ENCODE data around the gene LRSAM1.
"Not testable (repeated sequence)": the region's sequence is repeated elsewhere in the genome, so short reads cannot be mapped to it uniquely, and the experiment has no call there.

The LRSAM1 gene

DNA sequence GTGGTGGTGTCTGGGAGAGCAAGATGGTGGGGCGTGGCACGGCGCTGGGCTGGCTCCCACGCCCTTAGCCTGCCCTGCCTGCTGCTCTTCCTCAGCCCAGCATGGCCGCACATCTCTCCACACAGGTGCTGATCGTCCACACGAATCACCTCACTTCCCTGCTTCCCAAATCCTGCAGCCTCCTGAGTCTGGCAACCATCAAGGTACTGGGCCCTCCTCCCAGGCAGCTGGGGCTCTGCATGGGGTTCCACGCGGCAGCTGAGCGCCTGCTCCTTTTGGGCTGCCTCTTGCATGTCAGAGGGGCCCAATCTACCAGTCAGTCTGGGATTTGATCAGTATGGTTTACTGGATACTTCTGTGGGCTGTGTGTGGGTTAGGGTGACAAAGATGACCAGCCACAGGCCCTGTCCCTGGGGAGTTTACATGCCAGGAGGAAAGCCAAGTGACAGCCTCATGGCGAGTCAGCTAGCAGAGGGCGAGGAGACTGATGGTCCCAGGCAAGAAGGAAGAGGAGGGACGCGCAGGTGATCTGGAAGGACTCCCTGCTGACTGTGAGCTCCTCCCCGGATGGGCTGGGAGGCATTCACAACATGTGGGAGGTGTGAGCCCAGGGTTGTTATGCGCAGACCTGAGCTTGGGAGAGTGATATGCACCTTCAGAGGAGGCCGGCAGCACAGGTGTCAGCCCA is 6.0 kb downstream of the LRSAM1 start:
- no peak for DNase-seq (ENCODE audit: low read depth)

DNA sequence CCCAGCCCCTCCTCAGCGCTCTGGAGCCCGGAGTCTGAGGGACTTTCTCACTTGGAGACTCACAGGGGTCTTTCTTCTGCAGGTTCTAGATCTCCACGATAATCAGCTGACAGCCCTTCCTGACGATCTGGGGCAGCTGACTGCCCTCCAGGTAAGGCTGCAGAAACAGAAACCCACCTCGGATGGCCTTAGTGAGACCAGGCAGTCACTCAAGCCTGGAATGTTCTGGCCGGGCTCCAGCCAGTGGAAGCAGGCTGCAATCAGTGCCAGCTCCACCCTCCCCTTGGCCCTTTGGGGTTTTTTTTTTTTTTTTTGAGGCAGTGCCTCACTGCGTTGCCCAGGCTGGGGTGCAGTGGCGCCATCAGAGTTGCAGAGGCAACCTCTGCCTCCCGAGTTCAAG is 7.6 kb downstream of the LRSAM1 start:
- no peak for DNase-seq (ENCODE audit: low read depth)

- DNase-seq (ENCODE audit: low read depth) = no peak
Observed at GRCh38 chr9:127463382-127463781, 12.1 kb downstream of the LRSAM1 start.

DNA sequence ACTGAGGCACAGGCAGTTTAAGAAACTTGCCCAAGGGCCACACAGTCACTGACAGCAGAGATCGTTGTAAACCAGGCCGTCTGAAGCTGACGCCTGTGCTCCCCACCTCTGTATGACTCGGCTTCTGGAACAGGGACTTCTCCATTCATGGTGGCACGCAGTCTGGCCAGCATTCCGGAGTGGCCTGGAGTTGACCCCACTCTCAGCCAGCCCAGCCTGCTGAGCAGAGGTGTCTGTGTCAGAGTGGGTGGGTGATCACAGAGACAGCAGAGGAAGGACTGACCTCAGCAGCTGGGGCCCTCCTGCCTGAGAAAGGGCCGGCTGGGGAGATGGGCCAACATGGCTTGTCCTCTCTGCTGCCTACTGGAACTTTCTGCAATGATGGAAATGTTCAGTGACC is 12.6 kb downstream of the LRSAM1 start:
- DNase-seq (ENCODE audit: low read depth) = no peak

GRCh38 chr9:127466407-127466917 is 15.2 kb downstream of the LRSAM1 start:
- DNase-seq (ENCODE audit: low read depth) = not testable (repeated sequence)

DNA sequence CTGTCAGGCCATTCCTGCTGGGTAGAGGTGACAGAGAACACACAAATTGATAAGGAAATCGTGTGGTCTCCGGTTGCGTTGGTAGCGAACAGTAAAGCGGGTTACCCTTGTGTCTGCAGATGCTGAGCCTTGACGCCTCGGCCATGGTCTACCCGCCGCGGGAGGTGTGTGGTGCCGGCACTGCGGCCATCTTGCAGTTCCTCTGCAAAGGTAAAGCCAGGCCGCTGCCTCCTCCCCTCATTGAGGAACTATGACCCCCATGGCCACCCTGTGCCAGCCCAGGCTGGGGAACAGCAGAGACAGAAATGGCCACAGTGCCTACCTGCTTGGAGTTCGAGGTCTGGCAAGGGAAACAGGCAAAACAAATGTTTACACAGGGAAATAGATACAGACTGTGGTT is 16.3 kb downstream of the LRSAM1 start:
- no peak for DNase-seq (ENCODE audit: low read depth)

- no peak for DNase-seq (ENCODE audit: low read depth)
Observed at GRCh38 chr9:127470662-127471061, 19.4 kb downstream of the LRSAM1 start.

- DNase-seq (ENCODE audit: low read depth) = no peak
Observed at GRCh38 chr9:127473501-127473900, 22.2 kb downstream of the LRSAM1 start.

- no peak for DNase-seq (ENCODE audit: low read depth)
Observed at GRCh38 chr9:127473932-127474331, 22.6 kb downstream of the LRSAM1 start.

DNA sequence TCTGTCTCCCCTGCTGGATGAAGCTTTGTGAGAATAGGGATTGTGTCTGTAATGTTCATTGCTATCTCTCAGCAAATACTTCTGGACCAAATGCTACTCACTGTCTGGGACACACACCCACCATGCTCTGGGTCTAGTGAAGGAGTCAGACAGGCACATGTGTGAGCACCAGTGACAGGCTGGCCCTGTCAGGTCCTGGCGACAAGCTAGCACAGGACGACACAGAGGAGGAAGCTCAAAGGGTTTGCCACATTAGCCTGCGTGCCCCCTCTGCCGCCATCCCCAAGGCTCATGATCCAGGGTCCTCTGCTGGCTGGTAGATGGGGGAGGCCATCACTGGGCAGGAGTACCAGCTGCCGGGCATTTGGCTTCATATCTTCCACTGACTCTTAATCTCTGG is 23.3 kb downstream of the LRSAM1 start:
- no peak for DNase-seq (ENCODE audit: low read depth)

DNA sequence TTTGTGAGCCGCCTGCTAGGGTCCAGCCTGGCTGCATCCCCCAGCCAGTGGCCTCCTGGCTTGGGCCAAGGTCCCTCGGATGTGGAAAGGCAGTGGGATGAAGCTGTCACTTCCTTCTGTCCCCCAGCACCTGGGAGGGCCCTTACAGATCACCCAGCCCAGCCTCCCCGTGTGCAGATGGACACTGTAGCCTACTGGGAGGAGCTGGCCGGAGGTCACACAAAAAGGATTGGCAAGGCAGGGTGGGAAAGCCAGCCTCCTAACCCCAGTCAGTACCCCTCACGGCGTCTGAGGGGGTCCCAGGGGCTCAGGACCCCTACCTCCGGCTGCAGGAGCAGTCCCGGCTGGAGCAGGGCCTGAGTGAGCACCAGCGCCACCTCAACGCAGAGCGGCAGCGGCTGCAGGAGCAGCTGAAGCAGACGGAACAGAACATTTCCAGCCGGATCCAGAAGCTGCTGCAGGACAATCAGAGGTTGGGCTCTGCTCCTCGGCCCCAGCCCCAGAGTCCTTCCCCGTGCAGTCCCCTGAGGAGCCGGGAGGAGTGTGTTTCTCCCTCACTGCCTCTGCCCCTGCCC is 28.3 kb downstream of the LRSAM1 start:
- no peak for DNase-seq (ENCODE audit: low read depth)

DNA sequence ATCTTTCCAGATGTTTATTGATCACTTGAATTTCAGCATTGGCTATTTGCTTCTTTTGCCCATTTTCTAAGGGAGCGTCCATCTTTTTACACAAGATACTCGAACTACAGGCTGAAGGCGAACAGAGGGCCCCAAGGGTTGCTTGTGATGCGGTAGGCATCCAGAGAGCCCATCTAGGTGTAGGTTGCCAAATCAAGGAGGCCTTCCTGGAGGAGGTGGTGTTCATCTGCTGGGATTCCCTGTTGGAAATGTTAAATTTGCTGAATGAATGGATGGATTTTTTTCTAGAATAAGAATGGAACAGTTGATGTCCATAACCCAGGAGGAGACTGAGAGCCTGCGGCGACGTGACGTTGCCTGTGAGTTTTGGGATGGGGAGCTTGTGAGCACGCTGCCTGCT is 31.4 kb downstream of the LRSAM1 start:
- DNase-seq (ENCODE audit: low read depth) = no peak

DNA sequence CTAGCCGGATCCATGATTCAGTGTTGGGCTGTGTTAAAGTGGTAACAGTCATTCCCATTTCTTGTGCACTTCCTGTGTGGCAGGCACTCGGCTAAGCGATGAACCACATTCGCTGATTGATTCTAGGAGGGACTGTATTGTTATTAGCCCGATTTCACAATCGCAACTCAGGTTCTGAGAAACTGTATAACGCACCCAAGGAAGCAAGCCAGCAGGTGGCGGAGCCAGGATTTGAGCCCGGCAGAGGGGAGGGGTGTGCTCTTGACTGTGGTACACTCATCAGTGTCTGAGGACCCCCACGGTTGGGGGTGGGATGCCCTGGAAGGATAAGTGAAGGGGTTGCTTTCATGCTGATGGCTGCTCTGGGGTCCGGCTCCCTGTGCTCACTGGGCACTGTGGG is 34.7 kb downstream of the LRSAM1 start:
- no peak for DNase-seq (ENCODE audit: low read depth)

- DNase-seq (ENCODE audit: low read depth) = no peak
Observed at GRCh38 chr9:127488946-127489345, 37.6 kb downstream of the LRSAM1 start.

DNA sequence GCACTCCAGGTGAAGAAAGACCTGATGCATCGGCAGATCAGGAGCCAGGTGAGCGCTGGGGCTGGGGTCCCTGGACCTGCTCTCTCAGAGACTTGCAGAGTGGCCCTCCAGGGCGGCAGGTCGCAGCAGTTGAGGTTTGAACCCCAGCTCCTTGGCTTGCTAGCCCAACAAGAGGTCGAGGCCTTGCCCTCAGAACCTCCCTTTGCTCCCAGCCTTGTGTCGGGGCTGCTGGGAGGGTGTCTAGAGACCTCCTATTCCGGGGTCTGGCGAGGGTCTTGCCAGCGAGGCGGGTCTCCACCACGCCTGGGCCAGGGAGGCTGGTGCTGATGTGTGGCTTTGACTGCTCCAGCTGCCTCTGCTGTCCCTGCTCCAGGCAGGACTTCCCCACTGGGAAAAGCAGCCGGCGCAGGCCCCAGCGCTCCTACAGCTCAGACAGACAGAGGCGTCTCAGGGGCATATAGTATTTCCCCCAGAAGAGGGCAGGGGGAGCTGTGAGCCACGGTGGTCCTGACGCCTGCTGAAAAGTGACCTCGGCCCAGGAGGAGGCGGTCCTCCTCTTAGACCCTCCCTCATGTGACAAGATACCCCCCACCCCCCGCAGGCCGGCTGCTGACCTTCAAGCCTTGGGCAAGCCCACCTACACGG is 38.3 kb downstream of the LRSAM1 start:
- DNase-seq (ENCODE audit: low read depth) = no peak

GRCh38 chr9:127490535-127491230 is 39.4 kb downstream of the LRSAM1 start:
- DNase-seq (ENCODE audit: low read depth) = no peak

- DNase-seq (ENCODE audit: low read depth) = no peak
Observed at GRCh38 chr9:127491516-127491915, 40.2 kb downstream of the LRSAM1 start.

GRCh38 chr9:127492616-127493015 is 41.3 kb downstream of the LRSAM1 start:
- no peak for DNase-seq (ENCODE audit: low read depth)

DNA sequence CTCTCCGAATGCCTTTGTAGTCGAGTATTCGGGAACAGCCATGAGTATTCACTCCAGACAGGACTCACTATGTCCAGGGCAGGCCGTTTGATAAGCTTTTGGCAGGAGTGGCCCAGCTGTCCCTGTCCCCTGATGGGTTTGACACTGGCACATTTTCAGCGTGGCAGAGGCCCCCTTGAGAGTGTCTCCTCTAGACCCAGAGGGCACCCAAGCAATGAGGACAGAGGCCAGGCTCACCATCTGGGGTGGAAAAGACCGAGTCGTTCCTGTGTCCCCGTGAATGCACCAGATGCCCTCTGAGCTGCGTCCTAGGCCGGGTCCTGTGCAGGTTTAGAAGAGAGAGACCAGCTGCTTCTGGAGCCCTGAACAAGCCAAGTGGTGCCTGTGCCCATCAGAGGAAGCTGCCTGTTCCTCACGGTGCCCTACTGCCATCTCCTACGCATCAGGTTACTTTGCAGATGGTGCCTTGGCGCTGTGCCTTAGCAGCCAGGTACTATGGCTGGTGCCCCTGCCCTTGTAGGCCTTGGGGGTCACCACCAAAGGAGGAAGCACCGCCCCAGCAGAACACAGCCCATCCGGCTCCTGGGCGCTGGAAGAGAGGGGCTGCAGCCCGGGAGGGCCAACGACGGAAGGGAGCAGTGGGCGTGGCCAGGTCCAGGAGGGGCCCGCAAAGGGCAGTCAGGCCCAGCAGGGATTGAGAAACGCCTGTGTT is 42.4 kb downstream of the LRSAM1 start:
- DNase-seq (ENCODE audit: low read depth) = no peak

DNA sequence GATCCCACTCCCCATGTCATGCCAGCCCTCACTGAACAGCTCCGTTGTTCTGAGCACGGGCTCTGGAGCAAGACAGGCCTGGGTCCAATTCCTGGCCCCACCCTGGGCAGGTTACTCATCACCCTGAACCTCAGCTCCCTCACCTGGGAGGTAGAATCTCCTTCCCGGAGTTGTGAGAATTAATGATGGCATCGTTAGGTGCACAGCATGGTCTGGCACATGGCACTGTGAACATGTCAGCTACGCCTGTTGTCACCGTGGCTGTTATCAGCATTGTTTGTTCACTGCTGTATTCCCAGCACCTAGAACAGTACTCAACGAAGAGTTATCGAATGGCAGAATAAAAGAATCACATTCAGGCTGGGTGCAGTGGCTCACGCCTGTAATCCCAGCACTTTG is 43.0 kb downstream of the LRSAM1 start:
- DNase-seq (ENCODE audit: low read depth) = no peak

DNA sequence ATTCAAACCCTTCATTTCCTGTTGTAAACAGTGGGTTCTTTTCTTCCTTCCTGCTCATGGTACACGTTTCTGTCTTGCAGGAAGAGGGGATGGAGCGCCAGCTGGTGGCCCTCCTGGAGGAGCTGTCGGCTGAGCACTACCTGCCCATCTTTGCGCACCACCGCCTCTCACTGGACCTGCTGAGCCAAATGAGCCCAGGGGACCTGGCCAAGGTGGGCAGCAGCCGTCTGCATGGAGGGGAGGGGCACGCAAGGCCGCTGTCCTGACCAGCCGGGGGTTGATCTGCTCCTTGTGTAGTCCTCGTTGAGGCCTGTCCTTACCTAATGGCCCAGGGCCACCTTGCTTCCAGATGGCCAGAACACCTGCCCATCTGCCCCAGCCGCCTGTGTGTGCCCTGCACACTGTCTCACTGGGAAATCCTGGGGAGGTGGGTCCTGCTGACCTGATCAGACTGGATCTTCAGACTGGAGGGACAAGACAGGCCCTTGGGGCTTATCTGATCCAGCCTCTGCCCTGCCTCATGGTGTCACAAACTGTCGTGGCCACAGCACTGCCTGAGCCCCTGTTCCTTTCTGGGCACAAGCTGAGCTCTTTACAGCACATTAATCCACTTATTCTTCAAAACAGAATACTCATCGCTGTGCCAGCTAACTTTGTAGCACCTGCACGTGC is 44.7 kb downstream of the LRSAM1 start:
- DNase-seq (ENCODE audit: low read depth) = no peak

DNA sequence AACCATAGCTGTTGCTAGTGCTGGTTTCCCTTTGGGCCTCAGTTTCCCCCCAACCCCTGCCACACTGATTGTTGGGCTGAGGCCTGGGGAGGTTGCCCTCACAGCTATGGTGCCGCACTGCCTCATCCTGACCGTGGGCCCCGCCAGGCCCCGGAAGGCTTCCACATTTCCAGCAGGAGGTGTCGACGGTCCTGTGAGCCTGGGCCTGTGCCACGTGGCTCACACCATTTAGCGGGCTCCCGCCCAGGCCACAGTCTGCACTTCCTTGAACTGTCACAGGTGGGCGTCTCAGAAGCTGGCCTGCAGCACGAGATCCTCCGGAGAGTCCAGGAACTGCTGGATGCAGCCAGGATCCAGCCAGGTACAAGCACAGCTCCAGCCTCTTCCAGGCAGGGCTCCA is 45.7 kb downstream of the LRSAM1 start:
- no peak for DNase-seq (ENCODE audit: low read depth)

Data from T follicular helper cell (primary cell).